ENCODE results near the gene EIF3B. TPM values are rescaled to one million over a fixed set of nuclear protein-coding genes. Genes with fewer than 3 reads are reported as not detected.

Gene EIF3B
- 143 and 180 TPM in 2 replicates for total RNA-seq

GRCh38 chr7:2354186-2354938 is at the start of gene EIF3B:
TSS of gene EIF3B (plus strand) at chr7:2354827. CDS start at chr7:2354922, 95 bp downstream.

DNA sequence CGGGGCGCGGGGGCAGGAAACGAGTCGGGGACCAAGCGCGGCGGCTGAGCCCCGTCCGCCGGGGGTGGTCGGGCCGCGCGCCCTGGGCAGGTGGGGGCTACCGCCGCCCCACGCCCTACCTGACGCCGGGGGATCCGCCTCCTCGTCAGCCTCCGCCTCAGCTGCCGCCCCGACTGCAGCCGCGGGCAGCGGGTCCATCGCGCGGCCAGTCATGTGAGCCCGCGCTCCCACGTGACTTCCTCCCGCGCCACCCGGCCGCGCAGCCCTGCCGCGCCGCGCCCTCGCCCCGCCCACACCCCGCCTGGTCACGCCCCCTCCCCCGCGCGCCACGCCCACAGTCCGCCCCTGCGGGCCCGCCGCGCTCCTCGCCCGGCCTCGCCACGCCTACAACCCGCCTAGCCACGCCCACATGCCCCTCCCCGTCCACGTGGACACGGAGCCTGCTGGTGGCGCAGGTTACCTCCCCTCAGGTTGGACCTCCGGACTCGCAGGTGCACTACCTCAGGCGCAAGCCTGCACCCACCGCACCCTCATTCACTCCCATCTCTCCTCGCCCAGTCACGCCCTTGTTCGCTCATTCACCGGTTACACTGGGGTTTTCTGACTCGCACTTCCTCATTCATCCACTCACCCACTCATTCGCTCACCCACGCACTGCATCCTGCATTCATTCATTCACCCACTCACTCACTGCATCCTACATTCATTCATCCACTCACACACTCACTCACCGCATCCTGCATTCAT is 40.2 kb upstream of the EIF3B start, which contains the start of gene SNX8:
SNX8 (minus strand) TSS at position 233 of the 747 bp plus-strand sequence; CDS start at position 213, 20 bp downstream.

DNA sequence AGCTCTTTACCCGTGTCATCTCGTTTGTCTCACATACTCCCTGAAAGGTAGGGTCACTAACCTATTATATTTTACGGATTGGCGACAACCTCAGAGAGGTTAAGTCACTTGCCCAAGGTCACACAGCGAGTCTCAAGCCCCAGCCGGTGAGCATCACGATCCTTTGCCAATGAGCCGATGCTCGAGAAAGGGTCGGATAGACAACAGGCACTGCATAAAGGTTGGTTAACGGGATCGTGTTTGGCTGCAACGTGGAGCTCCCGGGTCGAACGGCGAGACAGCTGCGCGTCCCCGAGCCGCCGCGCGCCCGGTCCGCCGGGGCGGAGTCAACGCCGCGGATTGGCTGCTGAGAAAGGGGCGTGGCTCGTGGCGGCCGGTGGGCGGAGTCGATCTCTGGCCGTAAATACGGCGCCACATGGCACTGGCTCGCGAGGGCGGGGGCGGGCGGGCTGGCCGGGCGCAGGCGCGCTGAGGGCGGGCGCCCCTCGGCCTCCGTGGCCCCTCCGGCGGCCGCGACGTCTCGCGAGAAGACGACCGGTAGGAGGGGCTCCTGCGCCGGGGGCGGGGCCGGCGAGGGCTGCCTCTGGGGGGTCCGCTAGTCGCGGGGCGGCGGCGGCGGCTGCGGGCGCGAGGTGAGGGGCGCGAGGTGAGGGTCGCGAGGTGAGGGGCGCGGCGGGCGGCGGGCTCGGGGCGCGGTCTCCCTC is 48.5 kb downstream of the EIF3B start, which contains the start of gene CHST12:
CHST12 (plus strand) TSS at position 598 of the 704 bp plus-strand sequence. CDS start 29,029 bp downstream, outside the sequence.

Other genes with a start within 250 kb of the EIF3B start
- 46.9 and 54.4 TPM in 2 replicates for gene MAD1L1, start 121.9 kb upstream of the EIF3B start, total RNA-seq
- gene MRM2, start 112.6 kb upstream of the EIF3B start, total RNA-seq: 11.8 and 15.6 TPM in 2 replicates
- gene NUDT1, start 112.6 kb upstream of the EIF3B start, total RNA-seq: 42.5 and 47.0 TPM in 2 replicates
- gene SNX8, start 40.4 kb upstream of the EIF3B start, total RNA-seq: 18.8 and 20.0 TPM in 2 replicates
- 4.2 and 7.1 TPM in 2 replicates for gene CHST12, start 48.8 kb downstream of the EIF3B start, total RNA-seq
- gene GRIFIN, start 121.6 kb downstream of the EIF3B start, total RNA-seq: not detected in 2 replicates
- gene LFNG, start 164.9 kb downstream of the EIF3B start, total RNA-seq: 0.93 and 1.7 TPM in 2 replicates
- 16.8 and 21.4 TPM in 2 replicates for gene BRAT1, start 200.7 kb downstream of the EIF3B start, total RNA-seq
- gene IQCE, start 204.2 kb downstream of the EIF3B start, total RNA-seq: 11.1 and 11.8 TPM in 2 replicates

Measured in aortic smooth muscle cell (primary cell).